GM20000 (cell line): ENCODE results near the gene ABCA3.

Source experiments
- DNase-seq: peaks from one replicate; pipeline ENCODE4 v3.0.0; 2012; ENCODE audit warnings: low spot score
- TF ChIP-seq, protein P1 (sequence below): IDR thresholded peaks from 2 replicates; pipeline ENCODE4 v1.5.1; 2012; ENCODE audit warnings: mild to moderate bottlenecking, control low read depth; ENCODE audit errors: extremely low read depth, missing control alignments

ABCA3 gene

DNA sequence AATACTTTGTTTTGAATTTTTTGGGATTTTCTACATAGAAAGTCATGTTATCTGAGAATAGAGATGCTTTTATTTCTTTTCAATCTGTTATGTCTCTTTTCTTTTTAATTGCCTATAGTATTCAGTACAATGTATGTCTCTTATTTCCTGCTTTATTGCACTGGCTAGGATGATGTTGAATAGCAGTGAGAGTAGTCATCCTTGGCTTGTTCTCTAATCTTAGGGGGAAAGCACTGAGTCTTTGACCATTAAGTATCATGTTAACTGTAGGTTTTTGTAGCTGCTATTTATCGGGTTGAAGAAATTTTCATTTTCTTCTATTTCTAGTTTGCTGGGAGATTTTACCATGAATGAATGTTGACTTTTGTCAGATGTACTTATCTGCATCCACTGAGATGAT is 10.0 kb upstream of the ABCA3 start:
- TF ChIP-seq, protein P1, sequence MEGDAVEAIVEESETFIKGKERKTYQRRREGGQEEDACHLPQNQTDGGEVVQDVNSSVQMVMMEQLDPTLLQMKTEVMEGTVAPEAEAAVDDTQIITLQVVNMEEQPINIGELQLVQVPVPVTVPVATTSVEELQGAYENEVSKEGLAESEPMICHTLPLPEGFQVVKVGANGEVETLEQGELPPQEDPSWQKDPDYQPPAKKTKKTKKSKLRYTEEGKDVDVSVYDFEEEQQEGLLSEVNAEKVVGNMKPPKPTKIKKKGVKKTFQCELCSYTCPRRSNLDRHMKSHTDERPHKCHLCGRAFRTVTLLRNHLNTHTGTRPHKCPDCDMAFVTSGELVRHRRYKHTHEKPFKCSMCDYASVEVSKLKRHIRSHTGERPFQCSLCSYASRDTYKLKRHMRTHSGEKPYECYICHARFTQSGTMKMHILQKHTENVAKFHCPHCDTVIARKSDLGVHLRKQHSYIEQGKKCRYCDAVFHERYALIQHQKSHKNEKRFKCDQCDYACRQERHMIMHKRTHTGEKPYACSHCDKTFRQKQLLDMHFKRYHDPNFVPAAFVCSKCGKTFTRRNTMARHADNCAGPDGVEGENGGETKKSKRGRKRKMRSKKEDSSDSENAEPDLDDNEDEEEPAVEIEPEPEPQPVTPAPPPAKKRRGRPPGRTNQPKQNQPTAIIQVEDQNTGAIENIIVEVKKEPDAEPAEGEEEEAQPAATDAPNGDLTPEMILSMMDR = no peak
- no peak for DNase-seq

DNA sequence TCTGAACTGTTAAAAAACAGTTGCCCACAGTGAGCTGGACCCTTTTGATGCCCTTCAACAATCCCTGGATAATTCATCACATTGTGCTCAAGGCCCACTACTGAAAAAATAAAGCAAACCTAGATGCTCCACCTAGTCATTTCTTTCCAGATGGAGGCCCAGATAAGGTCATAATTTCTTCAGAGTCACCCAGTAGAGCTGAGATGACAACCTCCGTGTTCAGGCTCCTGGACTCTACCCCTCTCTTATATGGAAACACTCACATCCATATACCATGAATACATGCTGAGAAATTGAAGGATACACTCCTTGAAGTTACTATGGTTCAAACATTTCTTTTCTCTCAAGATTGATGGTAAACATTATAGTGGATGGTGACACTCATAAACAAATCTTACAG is 2.7 kb upstream of the ABCA3 start:
- TF ChIP-seq, protein P1 = no peak
- DNase-seq = no peak

DNA sequence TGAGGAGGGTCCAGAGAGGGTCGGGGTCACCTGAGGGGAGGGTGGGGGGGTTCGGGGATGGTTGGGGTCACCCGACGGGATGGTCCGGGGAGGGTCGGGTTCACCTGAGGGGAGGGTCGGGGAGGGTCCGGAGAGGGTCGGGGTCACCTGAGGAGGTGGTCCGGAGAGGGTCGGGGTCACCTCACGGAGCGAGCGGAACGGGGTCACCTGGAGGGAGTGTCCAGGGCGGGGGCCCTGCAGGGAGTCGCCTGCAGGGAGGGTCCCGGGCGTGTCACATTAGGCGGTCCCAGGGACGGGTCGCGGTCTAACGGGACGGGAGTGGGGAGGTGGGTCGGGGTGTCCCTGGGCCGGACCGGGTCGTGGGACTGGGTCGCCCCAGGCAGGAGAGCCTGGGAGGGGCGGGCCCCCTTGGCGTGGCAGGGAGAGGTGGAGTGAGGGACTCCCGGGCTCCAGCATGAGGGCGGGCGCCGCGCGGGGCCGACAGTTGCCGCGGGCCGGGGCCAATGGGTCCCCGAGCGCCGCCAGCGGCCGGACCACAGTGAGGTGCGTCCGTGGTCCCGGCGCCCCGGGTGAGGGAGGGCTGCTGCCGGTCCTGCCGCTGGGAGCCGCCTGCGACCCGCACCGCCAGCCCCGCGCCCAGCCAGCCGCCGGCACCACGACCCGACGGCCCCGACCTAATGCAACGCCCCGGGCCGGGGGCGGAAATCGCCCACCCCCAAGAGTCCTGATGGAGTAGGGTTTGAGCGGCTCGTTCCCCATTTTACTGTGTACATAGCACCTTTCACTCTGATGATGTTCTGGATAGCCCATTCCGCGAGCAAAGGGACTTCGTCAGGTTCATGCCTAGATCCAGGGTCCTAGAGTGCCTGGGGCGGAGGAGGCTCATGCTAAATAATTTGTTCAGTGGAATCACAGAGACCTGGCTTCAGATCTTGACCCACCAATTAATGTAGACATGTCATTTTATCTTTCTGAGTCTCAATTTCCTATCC is 1.2 kb upstream of the ABCA3 start:
- TF ChIP-seq, protein P1 = no peak
- DNase-seq = no peak

DNA sequence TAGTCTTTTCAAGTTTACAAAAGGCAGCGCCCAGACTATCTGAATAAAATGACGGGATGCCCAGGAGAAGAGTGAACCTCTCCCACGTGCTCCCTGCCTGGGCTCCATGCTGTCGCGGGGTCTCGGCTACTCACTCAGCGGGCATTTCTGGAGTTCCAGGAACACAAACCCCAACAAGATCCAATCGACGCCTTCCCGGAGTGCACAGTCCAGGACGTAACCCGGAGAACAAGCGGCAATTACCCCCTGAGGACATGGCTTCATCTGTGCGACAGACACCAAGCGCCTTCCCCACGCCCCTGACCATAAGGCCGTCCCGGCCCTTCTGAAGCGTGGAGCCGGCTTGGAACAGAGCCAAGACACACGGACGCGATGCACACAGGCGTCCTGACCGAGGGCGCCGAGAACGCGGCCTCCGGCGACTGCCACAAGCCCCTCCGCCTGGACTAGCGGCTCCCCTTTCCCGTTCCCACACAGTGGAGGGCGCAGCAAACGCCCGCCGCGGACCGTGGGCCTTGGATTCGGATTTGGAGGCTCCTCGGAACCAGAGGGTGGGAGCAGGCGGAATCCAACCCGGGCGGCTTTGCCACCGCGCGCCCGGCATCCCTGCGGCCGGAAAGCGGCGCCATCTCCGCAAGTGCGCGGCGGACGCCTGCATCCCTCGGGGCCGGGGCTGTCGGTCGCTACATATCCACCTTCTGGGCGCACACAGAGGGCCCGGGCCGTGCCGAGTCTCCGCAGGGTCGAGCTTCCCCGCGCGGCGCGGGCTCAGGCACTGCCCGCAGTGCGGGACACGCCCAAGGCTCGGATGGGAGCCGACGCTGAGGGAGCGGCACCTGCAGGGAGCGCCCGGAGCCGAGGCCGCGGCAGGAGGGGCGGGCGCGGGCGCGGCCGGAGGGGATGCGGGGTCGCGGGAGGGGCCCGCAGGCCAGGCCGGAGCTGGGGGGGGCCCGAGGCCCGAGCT is 725 bp downstream of the ABCA3 start:
- peak; percentile 73 for DNase-seq

DNA sequence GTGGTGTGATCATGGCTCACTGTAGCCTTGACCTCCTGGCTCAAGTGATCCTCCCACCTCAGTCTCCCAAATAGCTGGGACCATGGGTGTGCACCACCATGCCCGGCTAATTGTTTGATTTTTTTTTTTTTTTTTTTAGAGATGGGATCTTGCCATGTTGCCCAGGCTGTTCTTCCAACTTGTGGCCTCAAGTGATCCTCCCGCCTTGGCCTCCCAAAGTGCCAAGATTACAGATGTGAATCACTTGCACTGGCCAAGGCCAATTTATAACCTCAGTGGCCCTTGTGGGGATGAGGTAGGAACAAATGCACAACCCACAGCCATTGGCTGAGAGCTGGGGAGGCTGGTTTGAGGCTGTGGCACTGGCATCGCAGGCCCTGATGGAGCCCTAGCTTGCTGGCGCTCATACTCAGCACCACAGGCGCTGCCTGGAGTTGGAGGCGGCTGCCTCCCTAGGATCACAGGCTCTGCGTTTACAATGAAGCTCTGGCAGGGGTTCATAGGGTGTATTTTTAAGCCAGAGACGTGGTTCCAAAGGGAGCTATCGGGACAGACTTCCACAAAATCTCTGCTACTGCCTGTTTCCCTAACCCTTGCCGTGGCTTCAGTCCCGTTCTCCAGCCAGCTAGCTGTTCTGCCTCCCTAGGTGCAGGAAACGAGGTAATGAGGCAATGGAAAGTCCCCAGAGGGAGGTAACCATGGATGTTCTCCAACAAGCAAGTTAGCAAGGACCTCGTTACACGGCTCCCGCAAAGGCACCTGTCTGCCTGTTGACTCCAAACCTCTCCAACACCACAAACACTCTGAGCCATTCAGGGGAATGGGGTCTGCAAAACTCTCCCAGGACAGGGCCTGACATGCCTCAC is 2.9 kb downstream of the ABCA3 start:
- TF ChIP-seq, protein P1 = no peak
- no peak for DNase-seq

More for the DNA sequence above, 725 bp downstream of the ABCA3 start:
- TF ChIP-seq, protein P1 = no peak

DNA sequence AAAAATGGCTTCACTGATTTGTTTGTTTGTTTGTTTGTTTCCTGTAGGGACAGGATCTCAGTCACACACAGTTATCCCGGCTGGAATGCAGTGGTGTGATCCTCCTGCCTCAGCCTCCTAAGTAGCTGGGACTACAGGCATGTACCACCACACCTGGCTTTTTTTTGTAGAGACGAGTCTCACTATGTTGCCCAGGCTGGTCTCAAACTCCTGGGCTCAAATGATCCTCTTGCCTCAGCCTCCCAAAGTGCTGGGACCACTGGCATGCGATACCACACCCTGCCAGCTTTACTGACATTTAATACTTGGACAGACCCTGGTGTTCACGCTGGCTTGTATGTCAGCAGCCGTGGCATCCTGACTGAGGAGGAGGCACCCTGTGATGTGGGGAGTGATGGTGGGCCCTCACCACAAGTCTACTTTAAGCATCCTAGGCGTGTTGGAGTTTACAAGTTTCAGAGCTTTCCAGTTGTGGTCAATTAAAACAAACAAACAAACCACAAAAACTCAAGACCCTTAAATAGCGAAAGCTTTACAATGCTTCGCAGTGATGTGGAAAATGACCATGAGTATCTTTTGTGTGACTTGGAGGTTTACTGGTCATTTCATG is 5.1 kb downstream of the ABCA3 start:
- DNase-seq = no peak
- TF ChIP-seq, protein P1 = no peak
